HEK293T (cell line): ENCODE measurements around the gene FBXW5.

Experiments
- ARNT ChIP-seq: fragments of 450-650 bp; IDR thresholded peaks from 2 replicates; pipeline ENCODE4 v1.6.1; 2017; ENCODE audit warnings: mild to moderate bottlenecking
- BHLHE40 ChIP-seq: fragments of 450-650 bp; IDR thresholded peaks from 2 replicates; pipeline ENCODE4 v1.6.1; 2016; ENCODE audit warnings: mild to moderate bottlenecking, moderate library complexity, borderline replicate concordance
- CTBP1 ChIP-seq: fragments of 450-650 bp; IDR thresholded peaks from 2 replicates; pipeline ENCODE4 v1.6.1; 2016; ENCODE audit warnings: borderline replicate concordance
- ELF4 ChIP-seq: fragments of 450-650 bp; IDR thresholded peaks from 2 replicates; pipeline ENCODE4 v1.6.1; 2017; ENCODE audit warnings: antibody characterized with exemption
- FOXK2 ChIP-seq: fragments of 450-650 bp; IDR thresholded peaks from 2 replicates; pipeline ENCODE4 v1.6.1; 2016; ENCODE audit warnings: mild to moderate bottlenecking
- FOXM1 ChIP-seq: fragments of 450-650 bp; IDR thresholded peaks from 2 replicates; pipeline ENCODE4 v1.6.1; 2017; ENCODE audit warnings: mild to moderate bottlenecking, borderline replicate concordance
- HDGF ChIP-seq: fragments of 450-650 bp; IDR thresholded peaks from 2 replicates; pipeline ENCODE4 v1.6.1; 2017; ENCODE audit warnings: antibody characterized with exemption, borderline replicate concordance
- L3MBTL2 ChIP-seq: fragments of 450-650 bp; conservative IDR thresholded peaks from 2 replicates; pipeline ENCODE4 v1.6.1; 2016; ENCODE audit warnings: mild to moderate bottlenecking
- NFRKB ChIP-seq: fragments of 450-650 bp; IDR thresholded peaks from 2 replicates; pipeline ENCODE4 v1.6.1; 2016; ENCODE audit warnings: mild to moderate bottlenecking, moderate library complexity
- SP1 ChIP-seq: fragments of 450-650 bp; IDR thresholded peaks from 2 replicates; pipeline ENCODE4 v1.6.1; 2017
- SUZ12 ChIP-seq: fragments of 450-650 bp; IDR thresholded peaks from 2 replicates; pipeline ENCODE4 v1.6.1; 2016; ENCODE audit warnings: mild to moderate bottlenecking
- TARDBP ChIP-seq: fragments of 450-650 bp; IDR thresholded peaks from 2 replicates; pipeline ENCODE4 v1.6.1; 2016
- ZNF384 ChIP-seq: fragments of 450-650 bp; IDR thresholded peaks from 2 replicates; pipeline ENCODE4 v1.6.1; 2016

DNA sequence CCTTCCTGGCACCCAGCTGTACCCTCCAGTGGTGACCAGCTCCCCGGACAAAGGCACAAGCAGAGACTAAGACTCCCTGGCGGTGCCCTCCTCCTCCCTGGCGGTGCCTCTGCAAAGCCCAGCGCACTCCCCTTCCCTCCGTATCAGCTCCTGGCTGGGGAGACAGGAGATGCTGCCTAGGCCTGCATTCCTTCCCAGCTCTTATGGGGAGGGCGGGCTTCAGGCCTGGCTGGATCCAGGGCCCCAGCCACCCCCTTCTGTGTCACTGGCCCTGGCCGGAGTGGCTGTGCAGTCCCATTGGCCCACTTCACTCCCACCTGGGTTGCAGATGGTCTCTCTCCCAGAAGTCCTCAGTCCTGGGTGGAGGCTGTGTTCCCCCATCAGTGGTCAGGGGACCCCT is 13.9 kb upstream of the FBXW5 start:
- TF ChIP-seq BHLHE40: no peak
- no peak for TF ChIP-seq ZNF384
- TF ChIP-seq ELF4: no peak
- TF ChIP-seq TARDBP: no peak
- no peak for TF ChIP-seq FOXM1
- TF ChIP-seq SP1: no peak
- TF ChIP-seq HDGF: no peak
- TF ChIP-seq FOXK2: no peak
- TF ChIP-seq SUZ12: no peak
- TF ChIP-seq L3MBTL2: no peak
- TF ChIP-seq CTBP1: no peak
- TF ChIP-seq ARNT: no peak
- TF ChIP-seq NFRKB: no peak
